Measurements from ENCODE around the gene CHD9.

The CHD9 gene

GRCh38 chr16:53100889-53101288, 46.1 kb downstream of the CHD9 start:
- DNase-seq (ENCODE audit: low read depth, low spot score) = no peak
- no peak for TF ChIP-seq CTCF (IDR thresholded peaks at IDR 0.05; ENCODE audit: insufficient read depth, low read length, missing control alignments)
- H3K4me3 ChIP-seq (ENCODE audit: low read depth, low read length) = no peak overlapping the region
- POLR2A ChIA-PET = no interaction called here
- CTCF ChIA-PET = interaction anchor here (0.6 to 1.4 kb wide), 4 partner anchors 14 to 59 kb away, joined by 3 to 5 read pairs (median 4); partner anchors contain the start of gene CHD9

GRCh38 chr16:53103811-53104210, 49.0 kb downstream of the CHD9 start:
- H3K4me3 ChIP-seq (ENCODE audit: low read depth, low read length) = no peak overlapping the region
- TF ChIP-seq CTCF (IDR thresholded peaks at IDR 0.05; ENCODE audit: insufficient read depth, low read length, missing control alignments) = no peak
- DNase-seq (ENCODE audit: low read depth, low spot score) = no peak
- ChIA-PET POLR2A (interaction anchor here (1.5 kb wide), 1 partner anchor 26 kb away, joined by 3 read pairs; no protein-coding TSS in a partner anchor), CTCF (interaction anchor here (1.0 to 1.2 kb wide), 3 partner anchors 17 to 48 kb away, joined by 4 to 5 read pairs (median 5); partner anchors contain the start of gene CHD9)

GRCh38 chr16:53105565-53105964, 50.8 kb downstream of the CHD9 start:
- POLR2A ChIA-PET = no interaction called here

GRCh38 chr16:53111078-53111791, 56.4 kb downstream of the CHD9 start:
- no peak overlapping the region for H3K4me3 ChIP-seq (ENCODE audit: low read depth, low read length)
- ChIA-PET CTCF (interaction anchor here (0.8 to 1.8 kb wide), 3 partner anchors 19 to 57 kb away, joined by 3 to 6 read pairs (median 4); partner anchors contain the start of gene CHD9), POLR2A (interaction anchor here (0.7 kb wide), 1 partner anchor 20 kb away, joined by 4 read pairs; no protein-coding TSS in a partner anchor)
- no peak for TF ChIP-seq CTCF (IDR thresholded peaks at IDR 0.05; ENCODE audit: insufficient read depth, low read length, missing control alignments)
- DNase-seq (ENCODE audit: low read depth, low spot score) = no peak

More at GRCh38 chr16:53105565-53105964, 50.8 kb downstream of the CHD9 start:
- CTCF ChIA-PET = interaction anchor here (0.7 to 1.1 kb wide), 5 partner anchors 9 to 49 kb away, joined by 3 to 4 read pairs (median 3); no protein-coding TSS in a partner anchor
- TF ChIP-seq CTCF (IDR thresholded peaks at IDR 0.05; ENCODE audit: insufficient read depth, low read length, missing control alignments) = no peak
- no peak for DNase-seq (ENCODE audit: low read depth, low spot score)
- no peak overlapping the region for H3K4me3 ChIP-seq (ENCODE audit: low read depth, low read length)

GRCh38 chr16:53112015-53112414, 57.2 kb downstream of the CHD9 start:
- TF ChIP-seq CTCF (IDR thresholded peaks at IDR 0.05; ENCODE audit: insufficient read depth, low read length, missing control alignments) = no peak
- CTCF ChIA-PET = interaction anchor here (0.8 kb wide), 1 partner anchor 23 kb away, joined by 4 read pairs; no protein-coding TSS in a partner anchor
- no peak for DNase-seq (ENCODE audit: low read depth, low spot score)
- POLR2A ChIA-PET = no interaction called here
- H3K4me3 ChIP-seq (ENCODE audit: low read depth, low read length) = no peak overlapping the region

GRCh38 chr16:53115047-53115446, 60.3 kb downstream of the CHD9 start:
- ChIA-PET POLR2A (no interaction called here), CTCF (interaction anchor here (0.7 to 1.1 kb wide), 3 partner anchors 22 to 60 kb away, joined by 3 to 4 read pairs (median 3); partner anchors contain the start of gene CHD9)
- no peak overlapping the region for H3K4me3 ChIP-seq (ENCODE audit: low read depth, low read length)
- no peak for DNase-seq (ENCODE audit: low read depth, low spot score)
- TF ChIP-seq CTCF (IDR thresholded peaks at IDR 0.05; ENCODE audit: insufficient read depth, low read length, missing control alignments) = no peak
